HFFc6 (cell line): ENCODE measurements around the gene TBC1D23. TPM values are rescaled to one million over a fixed set of nuclear protein-coding genes. Genes with fewer than 3 reads are reported as not detected.

Experiments used
- DNase-seq: peaks from one replicate; pipeline ENCODE4 v3.0.0-alpha.2; 2018
- H3K27ac Mint-ChIP-seq: 2 replicates; pipeline ENCODE4 v1.8.0; 2020; ENCODE audit warnings: mild to moderate bottlenecking, mixed read lengths
- H3K27me3 Mint-ChIP-seq: 2 replicates; pipeline ENCODE4 v1.8.0; 2021; ENCODE audit warnings: mild to moderate bottlenecking, moderate library complexity, mixed read lengths; ENCODE audit not compliant: insufficient read depth
- H3K36me3 Mint-ChIP-seq: 2 replicates; pipeline ENCODE4 v1.8.0; 2021; ENCODE audit warnings: low read depth, mixed read lengths
- H3K4me1 Mint-ChIP-seq: 2 replicates; pipeline ENCODE4 v1.8.0; 2020; ENCODE audit warnings: low read depth, mixed read lengths
- H3K4me3 Mint-ChIP-seq: 2 replicates; pipeline ENCODE4 v1.8.0; 2020; ENCODE audit warnings: mild to moderate bottlenecking, moderate library complexity, mixed read lengths
- H3K9me3 Mint-ChIP-seq: 2 replicates; pipeline ENCODE4 v1.8.0; 2020; ENCODE audit warnings: mild to moderate bottlenecking, mixed read lengths
- total RNA-seq, 6 experiments: library from RNA; stranded (reverse); fragmentation: NEBNext Ultra II Directional; extraction: Animal tissue kit (Norgen Biotek cat#: 25700); gene quantifications; 2 replicates in 1 of 6; 3 replicates in 5 of 6; pipeline ENCODE4 v1.2.3, GENCODE V29; 2021
- TF ChIP-seq, protein P1 (sequence below): fragments of 200-600 bp; sonication (generic); IDR thresholded peaks from 2 replicates; pipeline ENCODE4 v1.5.0; 2021; ENCODE audit warnings: antibody characterized with exemption, mild to moderate bottlenecking

The TBC1D23 gene
- total RNA-seq, 6 experiments from 2014 or later = 62.1 to 76.5 (median 72.9) TPM

DNA sequence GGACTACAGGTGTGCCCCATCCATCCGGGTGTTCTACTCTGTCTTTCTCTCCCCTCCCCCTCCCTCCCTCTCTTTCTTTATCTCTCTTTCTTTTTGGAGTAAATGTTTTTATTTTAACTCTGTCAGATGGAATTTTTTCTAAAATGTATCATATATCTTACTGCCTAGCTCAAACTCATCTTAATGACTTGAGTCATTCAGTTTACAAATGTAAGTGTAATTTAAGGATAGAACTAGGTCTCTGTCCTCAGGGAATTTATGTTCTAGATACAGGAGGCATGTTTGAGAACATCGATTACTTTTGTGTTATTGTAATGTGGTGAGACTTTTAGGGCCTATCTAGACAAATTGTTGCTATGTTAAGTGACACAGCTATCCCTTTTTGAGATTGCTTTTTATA lies 3.5 kb downstream of the TBC1D23 start:
- peaks cover 85% of the 10 kb centered on the region for H3K4me1 Mint-ChIP-seq
- TF ChIP-seq, protein P1, sequence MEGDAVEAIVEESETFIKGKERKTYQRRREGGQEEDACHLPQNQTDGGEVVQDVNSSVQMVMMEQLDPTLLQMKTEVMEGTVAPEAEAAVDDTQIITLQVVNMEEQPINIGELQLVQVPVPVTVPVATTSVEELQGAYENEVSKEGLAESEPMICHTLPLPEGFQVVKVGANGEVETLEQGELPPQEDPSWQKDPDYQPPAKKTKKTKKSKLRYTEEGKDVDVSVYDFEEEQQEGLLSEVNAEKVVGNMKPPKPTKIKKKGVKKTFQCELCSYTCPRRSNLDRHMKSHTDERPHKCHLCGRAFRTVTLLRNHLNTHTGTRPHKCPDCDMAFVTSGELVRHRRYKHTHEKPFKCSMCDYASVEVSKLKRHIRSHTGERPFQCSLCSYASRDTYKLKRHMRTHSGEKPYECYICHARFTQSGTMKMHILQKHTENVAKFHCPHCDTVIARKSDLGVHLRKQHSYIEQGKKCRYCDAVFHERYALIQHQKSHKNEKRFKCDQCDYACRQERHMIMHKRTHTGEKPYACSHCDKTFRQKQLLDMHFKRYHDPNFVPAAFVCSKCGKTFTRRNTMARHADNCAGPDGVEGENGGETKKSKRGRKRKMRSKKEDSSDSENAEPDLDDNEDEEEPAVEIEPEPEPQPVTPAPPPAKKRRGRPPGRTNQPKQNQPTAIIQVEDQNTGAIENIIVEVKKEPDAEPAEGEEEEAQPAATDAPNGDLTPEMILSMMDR = no peak
- H3K36me3 Mint-ChIP-seq = peaks cover 22% of the 10 kb centered on the region
- no peaks in the 10 kb centered on the region for H3K9me3 Mint-ChIP-seq
- DNase-seq = no peak
- peak overlapping the region; percentile 68 for H3K4me3 Mint-ChIP-seq
- no peaks in the 10 kb centered on the region; the same call in 1 of the 2 replicates for H3K27me3 Mint-ChIP-seq
- H3K27ac Mint-ChIP-seq = peak overlapping the region; percentile 55

DNA sequence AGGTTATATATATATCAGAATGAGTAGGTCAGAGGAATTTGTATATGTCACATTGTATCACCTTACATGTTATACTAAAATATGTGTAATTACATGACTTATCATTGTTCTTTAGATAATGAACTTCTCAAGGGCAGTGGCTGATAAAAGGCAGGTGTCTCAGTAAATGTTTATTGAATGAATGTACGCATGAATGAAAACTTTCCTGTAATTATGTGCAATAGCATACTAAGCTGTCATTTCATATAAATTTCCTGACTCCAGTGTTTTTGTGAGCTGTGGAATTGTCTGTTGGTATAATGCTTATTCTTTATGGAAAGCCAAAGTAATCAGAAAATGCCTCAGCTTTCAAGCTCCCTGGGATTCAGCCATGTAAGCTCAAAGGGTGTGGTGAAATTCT lies 4.2 kb downstream of the TBC1D23 start:
- peak overlapping the region; percentile 55 for H3K27ac Mint-ChIP-seq
- peaks cover 22% of the 10 kb centered on the region for H3K36me3 Mint-ChIP-seq
- TF ChIP-seq, protein P1 = no peak
- no peaks in the 10 kb centered on the region for H3K9me3 Mint-ChIP-seq
- peaks cover 85% of the 10 kb centered on the region for H3K4me1 Mint-ChIP-seq
- H3K4me3 Mint-ChIP-seq = peak overlapping the region; percentile 68
- no peak for DNase-seq
- H3K27me3 Mint-ChIP-seq = no peaks in the 10 kb centered on the region; the same call in 1 of the 2 replicates

DNA sequence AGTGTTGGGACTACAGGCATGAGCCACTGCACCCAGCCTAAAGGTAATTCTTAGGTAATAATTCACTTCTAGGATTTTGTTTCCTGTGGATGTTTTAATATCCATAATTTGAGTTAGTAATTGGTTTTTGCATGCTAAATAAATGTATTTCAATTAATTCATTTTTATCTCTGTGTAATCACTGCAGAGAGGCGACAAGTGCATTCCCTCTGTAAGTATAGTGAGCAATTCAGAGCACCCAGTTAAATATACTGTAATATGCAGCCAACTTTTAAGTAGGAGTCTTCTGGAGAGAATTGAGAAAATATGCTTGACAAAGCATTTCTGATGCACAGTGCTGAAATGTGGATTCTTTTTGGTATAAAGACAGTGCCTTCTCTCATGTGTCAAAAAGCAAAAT lies 5.7 kb downstream of the TBC1D23 start:
- TF ChIP-seq, protein P1 = no peak
- H3K36me3 Mint-ChIP-seq = peaks cover 26% of the 10 kb centered on the region
- no peaks in the 10 kb centered on the region for H3K9me3 Mint-ChIP-seq

DNA sequence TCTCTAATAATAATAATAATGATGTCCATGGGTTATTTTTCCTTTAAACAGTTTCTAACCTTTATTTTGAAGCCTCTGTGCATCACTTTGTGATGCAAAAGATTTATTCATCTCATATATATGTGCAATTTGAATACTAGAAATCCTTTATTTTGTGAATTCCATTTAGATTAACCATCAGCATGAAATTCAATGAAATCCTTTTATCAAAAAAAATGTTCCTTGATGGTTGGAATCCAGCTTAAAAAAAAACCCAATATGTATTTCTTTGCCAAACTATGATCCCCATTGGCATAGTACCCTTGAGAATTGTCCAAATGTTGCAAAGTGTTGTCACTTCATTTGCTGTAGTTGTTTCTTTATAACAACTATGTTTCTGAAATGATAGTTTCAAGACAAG lies 7.4 kb downstream of the TBC1D23 start:
- Mint-ChIP-seq H3K27ac (no peak overlapping the region), H3K9me3 (no peaks in the 10 kb centered on the region), H3K4me1 (peaks cover 92% of the 10 kb centered on the region), H3K4me3 (peak overlapping the region; percentile 52; the same call in 1 of the 2 replicates), H3K36me3 (peaks cover 17% of the 10 kb centered on the region; the same call in 1 of the 2 replicates), H3K27me3 (no peaks in the 10 kb centered on the region; the same call in 1 of the 2 replicates)
- DNase-seq = no peak
- TF ChIP-seq, protein P1 = no peak

More for the DNA sequence above, 5.7 kb downstream of the TBC1D23 start:
- Mint-ChIP-seq H3K4me3 (no peak overlapping the region), H3K27me3 (no peaks in the 10 kb centered on the region; the same call in 1 of the 2 replicates), H3K27ac (no peak overlapping the region; the same call in 1 of the 2 replicates), H3K4me1 (peaks cover 92% of the 10 kb centered on the region)
- no peak for DNase-seq

DNA sequence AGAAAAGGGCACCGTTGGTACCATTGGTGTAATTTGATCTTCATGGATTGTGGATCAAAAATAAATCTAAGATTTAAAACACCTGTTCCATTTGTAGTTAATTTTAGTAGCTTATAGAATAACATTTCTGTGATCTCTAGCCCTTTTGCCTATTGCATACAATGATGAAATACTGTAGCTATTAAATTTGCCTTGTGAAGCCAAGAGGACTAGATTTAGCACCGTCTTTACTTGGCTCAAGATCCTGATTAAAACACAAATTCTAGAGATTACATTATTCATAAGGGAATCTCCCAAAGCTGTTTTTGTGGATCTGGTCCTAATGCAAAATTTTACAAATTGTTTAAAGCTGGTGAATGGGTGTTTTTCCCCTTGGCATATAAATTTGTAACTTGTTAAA lies 8.2 kb downstream of the TBC1D23 start:
- TF ChIP-seq, protein P1 = no peak
- peak overlapping the region; percentile 52 for H3K4me3 Mint-ChIP-seq
- peaks cover 8% of the 10 kb centered on the region; the same call in 1 of the 2 replicates for H3K36me3 Mint-ChIP-seq
- no peaks in the 10 kb centered on the region for H3K9me3 Mint-ChIP-seq
- no peaks in the 10 kb centered on the region; the same call in 1 of the 2 replicates for H3K27me3 Mint-ChIP-seq
- peak overlapping the region; percentile 78 for H3K27ac Mint-ChIP-seq
- DNase-seq = no peak
- peaks cover 91% of the 10 kb centered on the region for H3K4me1 Mint-ChIP-seq
